Ovary (tissue), 9 donors: ENCODE results near the gene ATG5. TPM values are rescaled to one million over a fixed set of nuclear protein-coding genes. Genes with fewer than 3 reads are reported as not detected.

Experiments used
- DNase-seq, 5 donors: peaks; one replicate each; pipeline ENCODE4 v3.0.0-alpha.2; 2019 to 2020
- H3K27ac ChIP-seq, 2 donors: fragments of 200-600 bp; one replicate each; pipeline versions ENCODE4 v1.5.1 to v1.8.0; 2019 to 2022
- H3K27me3 ChIP-seq: fragments of 200-600 bp; one replicate; pipeline ENCODE4 v1.8.0; 2022
- H3K36me3 ChIP-seq: fragments of 200-600 bp; sonication (generic); one replicate; pipeline ENCODE4 v1.5.1; 2019
- H3K4me1 ChIP-seq: one replicate; pipeline ENCODE4 v1.8.1; 2013; ENCODE audit warnings: mild to moderate bottlenecking, moderate library complexity; ENCODE audit not compliant: insufficient read depth
- H3K4me3 ChIP-seq: fragments of 200-600 bp; sonication (generic); one replicate; pipeline ENCODE4 v1.5.1; 2017
- H3K9me3 ChIP-seq, 2 donors: fragments of 200-600 bp in 1 of 2; sonication (generic) in 1 of 2; one replicate each; pipeline versions ENCODE4 v1.5.1 to v1.8.1; 2013 to 2019; ENCODE audit warnings: mild to moderate bottlenecking in 1 of 2, moderate library complexity in 1 of 2
- CTCF ChIP-seq, 3 donors: fragments of 450-650 bp in 2 of 3; fragments of 200-600 bp in 1 of 3; IDR thresholded peaks; one replicate each; pipeline versions ENCODE4 v1.5.1 to v1.8.0; 2016 to 2022; ENCODE audit warnings: antibody characterized with exemption in 3 of 3, mild to moderate bottlenecking in 1 of 3
- EP300 ChIP-seq: sonication (generic); formaldehyde crosslinking; IDR thresholded peaks from one replicate; pipeline ENCODE4 v1.6.1; 2017; ENCODE audit warnings: antibody characterized with exemption
- POLR2A ChIP-seq: fragments of 450-650 bp; IDR thresholded peaks from one replicate; pipeline ENCODE4 v1.6.1; 2017; ENCODE audit warnings: antibody characterized with exemption, mild to moderate bottlenecking, moderate library complexity
- WGBS, 3 donors: extraction: QIAGEN DNeasy Blood & Tissue Kit in 1 of 3; methylation state at CpG; one replicate each; pipeline versions ENCODE4 v1.1.5 to v1.1.7; 2013 to 2017; 5-methylcytosine and 5-hydroxymethylcytosine counted together
- intact Hi-C, 4 donors: fragments of 100-400 bp; cut with DNase I; formaldehyde crosslinking; loops; one replicate each; pipeline versions ENCODE4 v1.11.0 to v1.15.1; 2022 to 2023
- polyA plus RNA-seq, 2 donors: library from polyadenylated mRNA; stranded (reverse); fragments of 200-250 nt in 1 of 2; fragments of 350-450 nt in 1 of 2; fragmentation: Illumina TruSeq in 1 of 2; extraction: RNeasy Lipid Tissue Mini Kit (QIAGEN cat#74804) in 1 of 2; gene quantifications; one replicate each; pipeline ENCODE4 v1.2.3, GENCODE V29; 2013 to 2014
- total RNA-seq, 7 donors: library from RNA; depleted of rRNA in 2 of 7; stranded (reverse); fragments of >200 nt in 2 of 7; fragmentation: NEBNext Ultra II Directional in 3 of 7; extraction: Animal tissue kit (Norgen Biotek cat#: 25700) in 3 of 7; gene quantifications; one replicate each; pipeline versions ENCODE4 v1.1.0 to v1.2.4, GENCODE V29; 2016 to 2023
- donor health status: DM: no; HTN: no; CAD: no; lungs with moderate emphysema.
- donor health status: DM: no; HTN: no; CAD: no.
- donor health status: Bipolar disorder and iron deficiency.
- donor health status: DM: yes; HTN: yes; CAD: no.
- donor health status: DM: no; HTN: no; CAD: no.
- donor health status: DM: yes; HTN: yes; CAD: no.

ATG5 gene
- total and polyA plus RNA-seq, 9 donors, result 17.3 to 35.2 (median 28.3) TPM

- no peaks in the 10 kb centered on the region for H3K4me1 ChIP-seq
- no peak for DNase-seq
- WGBS, 3 donors, result 92 to 94% (median 94%) methylated on average over 4 of the region's 4 CpGs
- no peaks in the 10 kb centered on the region for H3K36me3 ChIP-seq
- H3K27me3 ChIP-seq, result no peaks in the 10 kb centered on the region
- H3K4me3 ChIP-seq, result no peak overlapping the region
- intact Hi-C loops, result no loop called here
- H3K27ac ChIP-seq, result no peak overlapping the region
- TF ChIP-seq EP300 (no peak), POLR2A (no peak), CTCF (IDR thresholded peaks at IDR 0.05) (no peak)
- no peaks in the 10 kb centered on the region for H3K9me3 ChIP-seq
Observed at GRCh38 chr6:106162921-106163320, 162.6 kb downstream of the ATG5 start.

- H3K4me3 ChIP-seq, result no peak overlapping the region
- no peaks in the 10 kb centered on the region for H3K4me1 ChIP-seq
- no peak for TF ChIP-seq POLR2A
- no peak for TF ChIP-seq EP300
- TF ChIP-seq CTCF (IDR thresholded peaks at IDR 0.05), result no peak
- intact Hi-C loops, result no loop called here
- no peaks in the 10 kb centered on the region for H3K27me3 ChIP-seq
- no peaks in the 10 kb centered on the region for H3K9me3 ChIP-seq
- no peak for DNase-seq
- H3K36me3 ChIP-seq, result no peaks in the 10 kb centered on the region
- H3K27ac ChIP-seq, result no peak overlapping the region
- 92 to 100% (median 97%) methylated on average over 2 of the region's 2 CpGs for whole genome bisulfite sequencing, 3 donors
Observed at GRCh38 chr6:106161893-106162292, 163.7 kb downstream of the ATG5 start.

- no peak for DNase-seq
- Histone ChIP-seq H3K4me1 (no peaks in the 10 kb centered on the region), H3K9me3 (no peaks in the 10 kb centered on the region), H3K36me3 (no peaks in the 10 kb centered on the region), H3K27me3 (no peaks in the 10 kb centered on the region), H3K27ac (no peak overlapping the region), H3K4me3 (no peak overlapping the region)
- TF ChIP-seq POLR2A (no peak), EP300 (no peak)
- intact Hi-C loops, result no loop called here
- WGBS, 3 donors, result 88 to 93% (median 93%) methylated on average over 3 of the region's 3 CpGs
Observed at GRCh38 chr6:106161311-106161874, 164.2 kb downstream of the ATG5 start.

GRCh38 chr6:106160189-106160588, 165.4 kb downstream of the ATG5 start:
- intact Hi-C loops, result no loop called here
- Histone ChIP-seq H3K4me1 (no peaks in the 10 kb centered on the region), H3K36me3 (no peaks in the 10 kb centered on the region), H3K4me3 (no peak overlapping the region), H3K27ac (no peak overlapping the region), H3K9me3 (no peaks in the 10 kb centered on the region), H3K27me3 (no peaks in the 10 kb centered on the region)
- TF ChIP-seq EP300, result no peak
- TF ChIP-seq POLR2A, result no peak
- no peak for TF ChIP-seq CTCF (IDR thresholded peaks at IDR 0.05)
- no peak for DNase-seq
- 75 to 89% (median 88%) methylated on average over 3 of the region's 3 CpGs for WGBS, 3 donors

GRCh38 chr6:106159531-106159940, 166.0 kb downstream of the ATG5 start:
- no peak overlapping the region for H3K27ac ChIP-seq
- no peak overlapping the region for H3K4me3 ChIP-seq
- H3K9me3 ChIP-seq, result no peaks in the 10 kb centered on the region
- WGBS, 3 donors, result 82 to 86% (median 83%) methylated on average over 5 of the region's 5 CpGs
- H3K36me3 ChIP-seq, result no peaks in the 10 kb centered on the region
- intact Hi-C loops, result no loop called here
- TF ChIP-seq EP300, result no peak
- TF ChIP-seq POLR2A, result no peak
- no peaks in the 10 kb centered on the region for H3K27me3 ChIP-seq
- H3K4me1 ChIP-seq, result no peaks in the 10 kb centered on the region
- no peak for DNase-seq
